Activated T-helper 1 cell treated with anti-CD3 and anti-CD28 coated beads, Interleukin-12 subunit alpha, Interleukin-12 subunit beta, Interleukin-2, Interleukin-4 antibody, amounts not matched to agents 30 ng/mL and 10 ng/mL and 1 ng/mL, durations not matched to agents 14 hours and 24 hours and 36 hours (primary cell): ENCODE measurements around the gene SYTL3. TPM values are rescaled to one million over a fixed set of nuclear protein-coding genes. Genes with fewer than 3 reads are reported as not detected.

Source experiments
- DNase-seq: peaks from one replicate; pipeline ENCODE4 v3.0.0; 2021; ENCODE audit warnings: low spot score
- H3K27ac Mint-ChIP-seq: one replicate; pipeline ENCODE4 v1.8.0; 2021; ENCODE audit warnings: mild to moderate bottlenecking, mixed read lengths
- H3K27me3 Mint-ChIP-seq: one replicate; pipeline ENCODE4 v1.8.0; 2022; ENCODE audit warnings: mild to moderate bottlenecking, moderate library complexity, mixed read lengths; ENCODE audit not compliant: insufficient read depth
- H3K36me3 Mint-ChIP-seq: one replicate; pipeline ENCODE4 v1.8.0; 2021; ENCODE audit warnings: low read depth, mixed read lengths
- H3K4me1 Mint-ChIP-seq: one replicate; pipeline ENCODE4 v1.8.0; 2021; ENCODE audit warnings: low read depth, mixed read lengths
- H3K4me3 Mint-ChIP-seq: one replicate; pipeline ENCODE4 v1.8.0; 2021; ENCODE audit warnings: mild to moderate bottlenecking, moderate library complexity, mixed read lengths
- H3K9me3 Mint-ChIP-seq: one replicate; pipeline ENCODE4 v1.8.0; 2021; ENCODE audit warnings: mixed read lengths
- intact Hi-C: fragments of 100-400 bp; cut with micrococcal nuclease; formaldehyde crosslinking; loops from one replicate; pipeline ENCODE4 v1.15.1; 2024
- total RNA-seq: library from RNA; stranded (reverse); gene quantifications from 2 replicates; pipeline ENCODE4 v1.2.3, GENCODE V29; 2022

Gene SYTL3
- total RNA-seq, 1 donor from 2014 or later, result 123 TPM

DNA sequence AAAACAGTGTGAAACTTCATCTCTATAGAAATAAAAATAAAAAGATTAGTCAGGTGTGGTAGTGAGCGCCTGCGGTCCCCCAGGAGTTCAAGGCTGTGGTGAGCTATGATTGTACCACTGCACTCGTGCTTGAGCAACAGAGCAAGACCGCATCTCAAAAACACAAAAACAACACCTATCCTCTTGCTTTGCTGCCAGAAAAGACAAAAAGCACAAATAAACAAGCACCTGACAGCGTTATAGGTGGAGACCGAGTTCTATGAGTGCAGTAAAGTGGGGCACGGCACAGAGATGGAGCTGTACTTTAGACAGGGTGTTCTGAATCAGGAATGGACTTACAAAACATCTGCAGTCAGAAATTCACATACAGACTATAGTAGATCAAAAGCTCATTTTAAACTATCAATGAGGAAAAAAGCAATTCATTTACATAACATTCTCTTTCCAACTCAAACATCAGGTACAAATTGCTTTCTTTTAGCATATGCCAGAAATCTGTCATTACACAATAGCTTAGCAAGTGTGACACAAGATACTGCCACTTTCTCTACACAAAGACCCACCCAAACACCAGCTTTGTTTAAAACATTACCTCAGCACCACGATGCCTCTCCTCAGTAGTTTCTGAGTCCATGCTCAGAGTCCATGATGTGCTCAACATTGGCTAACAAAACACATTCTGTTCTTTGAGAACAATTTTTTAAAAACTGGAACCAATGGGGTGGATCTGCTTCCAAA lies 159.3 kb downstream of the SYTL3 start:
- Mint-ChIP-seq H3K4me3 (no peak overlapping the region), H3K4me1 (peaks cover 95% of the 10 kb centered on the region), H3K9me3 (no peaks in the 10 kb centered on the region), H3K27ac (no peak overlapping the region), H3K36me3 (peaks cover 50% of the 10 kb centered on the region), H3K27me3 (no peaks in the 10 kb centered on the region)
- no peak for DNase-seq
- intact Hi-C loops, result no loop called here

DNA sequence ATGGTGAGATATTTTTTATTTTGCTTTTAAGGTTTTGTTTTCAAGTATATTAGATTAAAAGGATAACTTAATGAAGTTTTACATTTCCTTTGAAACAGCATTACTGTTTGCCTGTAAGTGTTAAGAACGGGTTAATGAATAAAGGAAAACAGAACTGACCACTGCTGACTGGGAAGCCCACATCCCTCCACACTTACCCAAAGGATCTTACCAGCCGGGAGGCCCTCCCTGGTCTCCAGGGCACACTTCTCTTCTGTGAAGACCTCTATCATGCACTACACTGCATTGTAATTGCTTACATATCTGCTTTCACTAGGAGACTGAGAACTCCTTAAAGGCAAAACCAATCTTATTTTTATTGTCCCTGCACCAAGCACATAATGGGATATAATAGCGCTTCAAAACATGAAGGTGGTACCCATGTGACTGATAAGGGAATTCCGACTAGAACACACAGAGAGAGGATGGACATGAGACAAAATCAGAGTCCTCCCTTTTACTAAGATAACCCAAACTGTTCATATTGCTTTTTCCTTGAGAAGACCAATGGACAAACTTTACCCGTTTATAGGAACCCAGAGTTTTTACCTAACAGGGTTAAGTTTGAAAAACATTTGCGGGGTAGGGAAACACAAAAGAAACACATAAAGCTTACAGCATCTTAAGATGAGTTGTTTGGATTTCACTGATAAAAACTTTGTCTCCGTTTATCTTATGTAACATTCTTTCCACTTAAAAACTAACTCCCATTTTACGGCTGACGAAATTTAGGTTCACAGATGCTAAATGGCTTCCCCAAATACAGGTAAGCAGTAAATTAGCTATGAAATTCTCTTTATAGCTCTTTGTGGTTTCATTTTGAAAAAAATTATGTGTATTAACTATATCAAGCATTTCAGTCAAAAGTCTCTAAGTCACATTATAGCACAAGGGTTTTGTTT lies 160.6 kb downstream of the SYTL3 start:
- peaks cover 95% of the 10 kb centered on the region for H3K4me1 Mint-ChIP-seq
- DNase-seq, result no peak

DNA sequence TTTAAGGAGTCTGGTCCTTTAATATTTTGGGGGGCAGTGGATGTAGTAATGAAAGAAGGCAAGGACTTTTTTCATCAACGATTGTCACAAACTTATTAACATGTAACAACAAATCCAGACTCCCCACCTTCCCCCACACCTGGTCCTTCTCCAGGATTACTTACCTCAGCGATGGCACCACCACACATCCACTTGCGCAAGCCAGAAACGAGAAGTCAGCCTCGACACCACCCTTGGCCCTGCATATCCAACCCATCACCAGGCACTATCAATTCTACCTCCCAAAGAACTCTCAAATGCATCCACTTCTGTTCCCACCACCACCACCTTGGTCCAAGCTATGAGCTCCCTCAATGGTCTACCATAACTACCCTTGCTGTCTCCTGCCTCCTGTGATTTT lies 162.8 kb downstream of the SYTL3 start:
- Mint-ChIP-seq H3K4me3 (peak overlapping the region; percentile 61), H3K36me3 (peaks cover 65% of the 10 kb centered on the region), H3K4me1 (peaks cover 97% of the 10 kb centered on the region), H3K27ac (peak overlapping the region; percentile 74), H3K9me3 (no peaks in the 10 kb centered on the region), H3K27me3 (no peaks in the 10 kb centered on the region)
- DNase-seq, result no peak
- intact Hi-C loops, result no loop called here

More for the DNA sequence above, 160.6 kb downstream of the SYTL3 start:
- intact Hi-C loops, result no loop called here
- no peaks in the 10 kb centered on the region for H3K27me3 Mint-ChIP-seq
- H3K9me3 Mint-ChIP-seq, result no peaks in the 10 kb centered on the region
- H3K4me3 Mint-ChIP-seq, result no peak overlapping the region
- H3K27ac Mint-ChIP-seq, result peak overlapping the region; percentile 19
- H3K36me3 Mint-ChIP-seq, result peaks cover 60% of the 10 kb centered on the region

DNA sequence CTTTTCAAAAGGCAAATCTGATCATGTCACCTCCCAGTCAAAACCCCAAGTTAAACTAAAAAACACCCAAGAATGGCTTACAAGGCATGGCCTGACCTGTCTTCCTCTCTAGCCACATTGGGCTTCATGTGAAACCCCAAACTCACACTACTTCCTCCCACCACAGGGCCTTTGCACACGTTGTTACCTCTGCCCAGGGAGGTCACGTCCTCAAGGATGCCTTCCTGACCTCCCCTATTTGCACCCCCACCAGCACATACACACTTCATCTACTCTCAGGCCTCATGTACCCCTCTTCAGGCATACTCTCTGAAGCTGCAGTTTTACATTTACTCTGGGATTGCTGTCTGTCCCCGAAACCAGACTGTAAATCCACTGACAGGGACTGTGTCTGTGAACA lies 163.2 kb downstream of the SYTL3 start:
- Mint-ChIP-seq H3K36me3 (peaks cover 63% of the 10 kb centered on the region), H3K27ac (peak overlapping the region; percentile 74), H3K9me3 (no peaks in the 10 kb centered on the region), H3K4me3 (peak overlapping the region; percentile 61), H3K27me3 (no peaks in the 10 kb centered on the region), H3K4me1 (peaks cover 97% of the 10 kb centered on the region)
- intact Hi-C loops, result no loop called here
- no peak for DNase-seq

Other genes starting within 250 kb of the SYTL3 start
- gene TMEM181, start 90.0 kb upstream of the SYTL3 start, total RNA-seq, result 17.0 and 17.7 TPM in 2 replicates
- gene DYNLT1, start 5.3 kb upstream of the SYTL3 start, total RNA-seq, result 103 and 105 TPM in 2 replicates
- 205 and 206 TPM in 2 replicates for gene EZR, start 169.3 kb downstream of the SYTL3 start, total RNA-seq